GM21447 (cell line): ENCODE results near the gene SLC25A23.
"Not testable (repeated sequence)": the region's sequence is repeated elsewhere in the genome, so short reads cannot be mapped to it uniquely, and the experiment has no call there.

Experiments used
- ATAC-seq: cut with Tn5 transposase; IDR thresholded peaks from one replicate; pipeline ENCODE4 v1.9.1; 2021; ENCODE audit not compliant: unreplicated experiment

The SLC25A23 gene

DNA sequence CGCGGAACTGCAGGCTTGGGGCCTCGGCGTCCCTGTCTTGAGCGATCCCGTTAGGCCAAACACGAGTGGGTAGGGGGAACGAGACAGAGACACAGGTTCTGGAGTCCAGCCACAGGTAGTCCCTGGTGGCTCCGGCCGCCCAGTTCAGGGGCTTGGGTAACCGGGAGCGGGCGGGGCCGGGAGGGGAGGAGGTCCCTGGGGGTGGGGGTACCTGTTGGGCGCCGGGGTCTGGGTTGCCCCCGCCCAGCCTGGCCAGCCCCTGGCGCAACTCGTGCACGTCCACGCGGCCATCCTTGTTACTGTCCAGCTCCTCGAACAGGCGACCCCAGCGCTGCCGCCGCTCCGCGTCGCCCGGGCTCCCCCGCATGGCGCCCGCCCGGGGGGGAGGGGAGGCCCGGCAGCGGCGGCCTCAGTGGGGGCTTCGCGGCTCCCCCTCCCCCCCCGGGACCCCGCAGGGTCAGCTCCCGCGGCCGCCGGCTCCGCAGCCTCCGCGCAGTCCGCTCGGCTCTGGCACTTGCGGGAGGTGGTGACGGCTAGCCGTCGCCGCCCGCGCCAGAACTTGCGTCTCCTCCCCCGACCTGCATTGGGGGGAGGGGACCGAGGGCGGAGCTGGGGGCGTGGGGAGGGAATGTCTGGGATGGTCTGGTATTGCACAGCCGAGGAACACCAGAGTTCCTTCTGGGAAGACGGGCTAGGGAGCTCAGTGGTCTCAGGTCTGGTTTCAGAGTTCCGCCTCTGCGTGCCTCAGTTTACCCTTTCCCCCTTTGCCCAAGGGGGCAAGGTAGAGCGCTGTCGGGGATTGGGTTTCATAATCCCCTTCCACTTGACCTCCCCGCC lies at the start of gene SLC25A23:
SLC25A23 (minus strand) TSS at position 531 of the 837 bp plus-strand sequence; CDS start at position 367, 164 bp downstream.
- peak; percentile 40 for ATAC-seq

GRCh38 chr19:6508028-6508771 lies 48.6 kb upstream of the SLC25A23 start:
- ATAC-seq, result not testable (repeated sequence)

DNA sequence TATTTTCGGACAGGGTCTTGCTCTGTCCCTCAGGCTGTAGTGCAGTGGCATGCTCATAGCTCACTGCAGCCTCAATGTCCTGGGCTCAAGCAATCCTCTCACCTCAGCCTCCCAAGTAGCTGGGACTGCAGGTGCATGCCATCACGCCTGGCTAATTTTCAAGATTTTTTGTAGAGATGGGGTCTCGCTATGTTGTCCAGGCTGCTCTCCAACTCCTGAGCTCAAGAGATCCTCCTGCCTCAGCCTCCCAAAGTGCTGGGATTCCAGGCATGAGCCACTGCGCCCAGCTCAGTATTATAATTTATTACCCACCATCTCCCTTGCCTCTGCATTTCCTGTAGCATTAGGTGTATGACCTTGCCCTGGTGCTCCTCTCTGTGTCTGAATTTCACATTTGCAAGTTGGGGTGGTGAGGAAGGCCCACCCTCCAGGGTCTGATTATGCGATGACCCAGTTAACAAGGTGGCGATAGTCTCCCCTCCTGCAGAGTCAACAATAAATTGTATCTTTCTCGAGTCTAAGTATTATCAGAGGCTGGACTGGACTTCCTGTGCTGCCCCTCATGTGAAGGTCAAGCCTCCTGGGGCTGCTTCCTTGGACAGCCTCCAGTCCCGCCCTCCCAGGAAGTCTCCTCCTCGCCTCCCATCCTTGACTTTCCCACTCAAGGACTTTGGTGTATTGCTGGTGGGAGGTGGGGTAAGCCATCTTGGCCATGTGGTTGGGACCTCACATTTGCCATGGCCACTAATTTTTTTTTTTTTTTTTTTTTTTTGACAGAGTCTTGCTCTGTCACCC lies 44.0 kb upstream of the SLC25A23 start:
- no peak for ATAC-seq

GRCh38 chr19:6501740-6502648 lies 42.4 kb upstream of the SLC25A23 start, which contains the start of gene TUBB4A:
Gene TUBB4A, minus strand, starts transcription at chr19:6502309. Its CDS starts 97 bp downstream, at chr19:6502212.
- no peak for ATAC-seq

DNA sequence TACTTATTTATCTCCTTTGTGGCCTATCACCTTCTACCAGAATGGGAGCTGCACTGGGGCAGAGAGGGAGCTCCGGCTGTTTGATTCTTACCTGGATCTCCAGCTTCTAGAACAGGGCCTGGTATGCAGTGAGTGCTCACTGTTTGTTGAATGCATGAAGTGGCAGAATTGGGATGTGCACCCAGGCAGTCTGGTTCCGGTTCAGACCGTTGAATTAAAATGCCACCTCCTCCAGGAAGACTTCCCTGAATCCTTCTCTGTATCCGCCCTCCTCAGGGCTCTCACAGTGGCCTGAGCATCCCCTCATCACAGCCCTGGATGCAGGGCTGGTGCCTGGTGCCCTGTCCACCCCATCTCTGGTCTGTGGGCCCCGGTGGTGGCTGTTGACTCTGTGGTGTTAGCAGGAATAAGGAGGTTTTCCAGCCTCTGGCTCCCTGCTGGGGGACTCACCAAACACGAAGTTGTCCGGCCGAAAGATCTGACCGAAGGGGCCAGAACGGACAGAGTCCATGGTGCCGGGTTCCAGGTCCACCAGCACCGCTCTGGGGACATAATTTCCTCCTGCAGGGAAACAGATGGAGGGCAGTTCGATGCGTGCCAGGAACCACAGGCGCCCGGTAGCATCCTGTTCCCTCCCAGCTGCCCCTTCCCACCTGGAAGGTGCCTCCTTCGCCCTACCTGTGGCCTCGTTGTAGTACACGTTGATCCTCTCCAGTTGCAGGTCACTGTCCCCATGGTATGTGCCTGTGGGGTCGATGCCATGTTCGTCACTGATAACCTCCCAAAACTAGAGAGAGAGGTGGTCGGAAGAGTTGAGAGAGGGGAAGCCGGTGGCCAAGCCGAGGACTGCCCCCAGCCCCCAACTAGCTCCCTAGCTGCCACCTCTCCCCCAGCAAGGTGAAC lies 41.5 kb upstream of the SLC25A23 start:
- ATAC-seq, result no peak

DNA sequence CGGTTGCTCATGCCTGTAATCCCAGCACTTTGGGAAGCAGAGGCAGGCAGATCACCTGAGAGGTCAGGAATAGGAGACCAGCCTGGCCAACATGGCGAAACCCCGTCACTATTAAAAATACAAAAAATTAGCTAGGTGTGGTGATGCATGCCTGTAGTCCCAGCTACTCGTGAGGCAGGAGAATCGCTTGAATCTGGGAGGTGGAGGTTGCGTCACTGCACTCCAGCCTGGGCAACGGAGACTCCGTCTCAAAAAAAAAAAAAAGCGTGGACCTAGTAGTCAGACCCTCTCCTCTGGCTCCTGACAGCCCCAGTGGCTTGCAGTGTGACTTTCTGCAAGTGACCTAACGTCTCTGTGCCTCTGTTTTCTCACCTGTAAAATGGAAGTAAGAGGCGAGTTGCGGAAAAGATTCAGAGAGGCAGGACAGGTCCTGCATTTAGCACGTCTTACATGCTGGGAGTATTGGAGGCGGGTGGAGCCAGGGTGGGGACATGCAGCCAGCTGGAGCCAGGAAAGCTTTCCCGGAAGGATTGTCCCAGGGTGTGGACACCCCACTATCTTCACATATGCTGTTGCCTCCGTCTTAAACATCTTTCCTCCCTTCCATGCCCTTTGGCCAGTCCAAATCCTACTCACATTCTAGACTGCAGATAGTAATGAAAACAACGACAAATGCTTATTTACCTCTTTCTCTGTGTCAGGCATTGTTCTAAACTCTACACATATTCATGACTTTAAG lies 39.6 kb upstream of the SLC25A23 start:
- ATAC-seq, result no peak

GRCh38 chr19:6498294-6499036 lies 38.9 kb upstream of the SLC25A23 start:
- ATAC-seq, result no peak

- ATAC-seq, result no peak
These were observed 36.4 kb upstream of the SLC25A23 start for GRCh38 chr19:6495947-6496346.

- ATAC-seq, result no peak
These were observed 34.9 kb upstream of the SLC25A23 start for GRCh38 chr19:6494438-6495036.

DNA sequence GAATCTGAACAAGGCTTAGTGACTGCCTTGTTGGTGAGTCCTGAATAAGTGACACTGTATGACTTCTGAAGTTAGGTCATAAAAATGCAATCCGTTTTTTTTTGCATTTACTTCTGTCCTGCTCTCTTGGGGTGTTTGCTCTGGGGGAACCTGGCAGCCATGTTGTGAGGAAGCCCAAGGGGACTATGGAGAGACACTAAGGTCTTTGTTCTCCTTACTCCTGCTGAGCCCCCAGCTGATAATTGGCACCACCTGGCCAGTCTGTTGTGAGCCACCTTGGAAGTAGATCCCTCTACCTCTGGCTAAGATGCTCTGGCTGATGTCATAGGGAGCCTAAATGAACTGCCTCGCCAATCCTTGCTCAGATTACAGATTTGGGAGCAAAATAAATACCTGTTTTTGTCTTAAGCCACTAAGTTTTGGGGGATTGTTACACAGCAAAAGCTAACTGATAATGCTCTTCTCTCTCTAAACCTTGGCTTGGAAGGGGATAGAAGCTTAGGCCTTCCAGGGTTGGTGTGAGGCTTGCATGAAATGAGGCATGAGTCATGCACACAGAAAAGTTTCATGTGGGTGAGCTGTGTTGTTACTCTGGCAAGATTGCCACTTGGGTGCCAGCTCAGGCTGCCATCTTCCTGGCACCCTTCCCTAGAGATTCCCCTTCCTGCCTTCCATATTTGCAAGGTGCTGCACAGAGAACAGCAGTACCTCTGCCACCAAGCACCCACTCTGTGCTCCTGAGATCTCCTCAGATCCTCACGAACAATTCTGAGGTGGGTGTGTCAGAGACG lies 32.4 kb upstream of the SLC25A23 start:
- ATAC-seq, result no peak

- no peak for ATAC-seq
These were observed 30.5 kb upstream of the SLC25A23 start for GRCh38 chr19:6490134-6490533.

GRCh38 chr19:6489278-6490061 lies 29.9 kb upstream of the SLC25A23 start:
- peak; percentile 57 for ATAC-seq

DNA sequence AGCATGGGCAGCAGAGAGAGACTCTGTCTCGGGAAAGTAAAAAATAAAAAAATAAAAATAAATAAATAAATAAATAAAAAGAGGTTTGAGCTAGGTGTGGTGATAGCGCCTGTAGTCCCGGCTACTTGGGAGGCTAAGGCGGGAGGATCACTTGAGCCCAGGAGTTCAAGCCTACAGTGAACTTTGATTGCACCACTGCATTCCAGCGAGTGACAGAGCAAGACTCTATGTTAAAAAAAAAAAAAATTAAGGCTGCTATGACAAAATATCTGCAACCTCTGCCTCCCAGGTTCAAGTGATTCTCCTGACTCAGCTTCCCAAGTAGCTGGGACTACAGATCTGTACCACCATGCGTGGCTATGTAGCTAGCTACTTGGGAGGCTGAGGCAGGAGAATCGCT lies 25.2 kb upstream of the SLC25A23 start:
- ATAC-seq, result no peak

DNA sequence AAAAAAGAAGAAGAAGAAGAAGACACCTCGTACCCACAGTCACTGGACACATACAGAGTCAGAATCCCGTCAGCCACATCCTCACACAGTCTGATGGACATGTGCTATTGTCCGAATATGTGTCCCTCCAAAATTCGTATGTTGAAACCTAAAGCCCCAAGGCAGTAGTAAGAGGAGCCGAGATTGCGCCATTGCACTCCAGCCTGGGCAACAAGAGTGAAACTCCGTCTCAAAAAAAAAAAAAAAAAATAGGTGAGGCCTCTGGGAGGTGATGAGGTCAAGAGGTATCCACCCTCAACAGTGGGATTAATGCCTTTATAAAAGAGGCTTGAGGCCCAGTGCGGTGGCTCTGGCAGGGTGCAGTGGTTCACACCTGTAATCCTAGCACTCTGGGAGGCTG lies 24.6 kb upstream of the SLC25A23 start:
- ATAC-seq, result no peak

- no peak for ATAC-seq
These were observed 23.6 kb upstream of the SLC25A23 start for GRCh38 chr19:6483235-6483634.

GRCh38 chr19:6482343-6482686 lies 22.7 kb upstream of the SLC25A23 start:
- no peak for ATAC-seq
